HCT116 (cell line): Measurements from ENCODE around the gene INPP5F. TPM values are rescaled to one million over a fixed set of nuclear protein-coding genes. Genes with fewer than 3 reads are reported as not detected.

ENCODE experiments used
- ATAC-seq: fragments of 200-7000 bp; cut with Tn5 transposase; 2 replicates; pipeline ENCODE4 v1.9.1; 2020; ENCODE audit warnings: mild to moderate bottlenecking, moderate library complexity
- BruUV-seq: library from RNA; stranded (reverse); fragments of 400-500 nt; replicated peaks from 2 replicates; lab custom pipeline; 2021; lab: Mats Ljungman, UMichigan
- CTCF ChIA-PET: fragments of 300-600 bp; sonication (Branson Sonifier 250); formaldehyde crosslinking; loops from one replicate; lab custom pipeline; 2021; ENCODE audit warnings: antibody characterized with exemption; lab: Charles Lee
- POLR2A ChIA-PET: fragments of 300-600, 350-600 bp; sonication (Branson Sonifier 250); formaldehyde crosslinking; loops from one replicate; lab custom pipeline; 2021; ENCODE audit warnings: antibody characterized with exemption; lab: Charles Lee
- RAD21 ChIA-PET, 2 experiments: fragments of 300-600 bp; sonication (Branson Sonifier 250); formaldehyde crosslinking; loops; one replicate each; lab custom pipeline; 2023; ENCODE audit warnings: low total read pairs in 2 of 2; ENCODE audit not compliant: uncharacterized antibody in 2 of 2, unreplicated experiment in 2 of 2, low non-redundant PET in 1 of 2; lab: Charles Lee
- DNase-seq: peaks from one replicate; pipeline ENCODE4 v3.0.0-alpha.2; 2010; ENCODE audit warnings: low read depth, low spot score
- H2AFZ ChIP-seq: fragments of 200-600 bp; shearing (Covaris generic), sonication (generic); 2 replicates; pipeline ENCODE4 v1.6.1; 2017; ENCODE audit warnings: low read depth, mixed run types, mixed read lengths, antibody characterized with exemption, low read length; ENCODE audit not compliant: poor library complexity, severe bottlenecking
- H3K27ac ChIP-seq: 2 replicates; pipeline ENCODE4 v1.5.1; 2012; ENCODE audit warnings: low read depth, low read length
- H3K27me3 ChIP-seq: fragments of 200-600 bp; sonication (generic); 2 replicates; pipeline ENCODE4 v1.6.1; 2016; ENCODE audit warnings: mixed run types, low read length, mixed read lengths; ENCODE audit not compliant: insufficient read depth
- H3K36me3 ChIP-seq, 2 experiments: fragments of 200-500 bp in 1 of 2; fragments of 200-600 bp in 1 of 2; sonication (Bioruptor generic) in 1 of 2; sonication (generic) in 1 of 2; 2 replicates each; pipeline versions ENCODE4 v1.5.1 to v1.6.1; 2014 to 2016; ENCODE audit warnings: low read length in 2 of 2, inconsistent platforms in 1 of 2, mixed read lengths in 1 of 2, mixed run types in 1 of 2; ENCODE audit not compliant: insufficient read depth in 2 of 2, control insufficient read depth in 1 of 2
- H3K4me1 ChIP-seq, 2 experiments: fragments of 200-600 bp in 1 of 2; sonication (generic) in 1 of 2; 2 replicates each; pipeline versions ENCODE4 v1.5.1 to v1.6.1; 2012 to 2017; ENCODE audit warnings: low read length in 2 of 2, inconsistent platforms in 1 of 2, mild to moderate bottlenecking in 1 of 2, mixed read lengths in 1 of 2, mixed run types in 1 of 2, moderate library complexity in 1 of 2; ENCODE audit not compliant: insufficient read depth in 2 of 2, control insufficient read depth in 1 of 2
- H3K4me2 ChIP-seq: fragments of 200-600 bp; sonication (generic); 2 replicates; pipeline ENCODE4 v1.6.1; 2017; ENCODE audit warnings: mixed run types, low read length, mixed read lengths
- H3K4me3 ChIP-seq, 2 experiments: fragments of 200-600 bp in 1 of 2; sonication (generic) in 1 of 2; replicated peaks in 1 of 2; 2 replicates each; pipeline ENCODE4 v1.5.1; 2011 to 2016; ENCODE audit warnings: low read length in 2 of 2, control low read depth in 1 of 2, low read depth in 1 of 2, mild to moderate bottlenecking in 1 of 2, mixed read lengths in 1 of 2, mixed run types in 1 of 2
- H3K79me2 ChIP-seq: fragments of 200-600 bp; sonication (generic); 2 replicates; pipeline ENCODE4 v1.6.1; 2017; ENCODE audit warnings: mild to moderate bottlenecking, mixed run types, low read length, moderate library complexity, mixed read lengths; ENCODE audit not compliant: insufficient read depth
- H3K9ac ChIP-seq: fragments of 200-600 bp; sonication (generic); 2 replicates; pipeline ENCODE4 v1.6.1; 2016; ENCODE audit warnings: low read length, mixed read lengths
- H3K9me2 ChIP-seq: fragments of 200-600 bp; sonication (generic), shearing (Covaris generic); 2 replicates; pipeline ENCODE4 v1.6.1; 2017; ENCODE audit warnings: mixed run types, mild to moderate bottlenecking, moderate library complexity; ENCODE audit not compliant: insufficient read depth
- H3K9me3 ChIP-seq, 2 experiments: fragments of 200-500 bp in 1 of 2; fragments of 200-600 bp in 1 of 2; sonication (Bioruptor generic) in 1 of 2; sonication (generic) in 1 of 2; 2 replicates each; pipeline ENCODE4 v1.6.1; 2014 to 2017; ENCODE audit warnings: low read length in 2 of 2, mixed read lengths in 2 of 2, inconsistent platforms in 1 of 2, low read depth in 1 of 2, mild to moderate bottlenecking in 1 of 2, mixed run types in 1 of 2, moderate library complexity in 1 of 2; ENCODE audit not compliant: control insufficient read depth in 1 of 2, insufficient read depth in 1 of 2
- H4K20me1 ChIP-seq: fragments of 200-600 bp; sonication (generic), shearing (Covaris generic); 2 replicates; pipeline ENCODE4 v1.6.1; 2017; ENCODE audit warnings: mixed run types, mild to moderate bottlenecking, moderate library complexity; ENCODE audit not compliant: insufficient read depth
- CBX3 ChIP-seq: IDR thresholded peaks from 2 replicates; pipeline ENCODE4 v1.6.1; 2012; ENCODE audit warnings: low read depth
- EGR1 ChIP-seq: IDR thresholded peaks from 2 replicates; pipeline ENCODE4 v1.6.1; 2012; ENCODE audit warnings: low read depth
- EZH2 ChIP-seq: fragments of 200-600 bp; sonication (generic); IDR thresholded peaks from 2 replicates; pipeline ENCODE4 v1.6.1; 2017; ENCODE audit warnings: antibody characterized with exemption, mixed run types
- EZH2phosphoT487 ChIP-seq: fragments of 200-600 bp; IDR thresholded peaks from 2 replicates; pipeline ENCODE4 v1.6.1; 2018; ENCODE audit warnings: antibody characterized with exemption, borderline replicate concordance
- FOSL1 ChIP-seq: IDR thresholded peaks from 2 replicates; pipeline ENCODE4 v1.6.1; 2012; ENCODE audit warnings: low read depth
- MAX ChIP-seq: IDR thresholded peaks from 2 replicates; pipeline ENCODE4 v1.6.1; 2012
- POLR2A ChIP-seq: IDR thresholded peaks from 2 replicates; pipeline ENCODE4 v1.7.0; 2011; ENCODE audit warnings: borderline replicate concordance; ENCODE audit not compliant: insufficient read depth, insufficient read length; ENCODE audit errors: extremely low read depth
- POLR2AphosphoS5 ChIP-seq: IDR thresholded peaks from 2 replicates; pipeline ENCODE4 v1.6.1; 2011; ENCODE audit warnings: mild to moderate bottlenecking, low read depth, low read length, moderate library complexity
- SRF ChIP-seq: IDR thresholded peaks from 2 replicates; pipeline ENCODE4 v1.6.1; 2012; ENCODE audit warnings: low read depth
- TCF7L2 ChIP-seq: IDR thresholded peaks from 2 replicates; pipeline ENCODE4 v1.7.0; 2011; ENCODE audit warnings: borderline replicate concordance, inconsistent platforms; ENCODE audit not compliant: insufficient read depth, insufficient read length; ENCODE audit errors: extremely low read depth
- ZFX ChIP-seq: fragments of 450-650 bp; IDR thresholded peaks from 2 replicates; pipeline ENCODE4 v1.6.1; 2017
- ZNF274 ChIP-seq: fragments of 200-500 bp; sonication (Bioruptor generic); IDR thresholded peaks from 2 replicates; pipeline ENCODE4 v1.6.1; 2014; ENCODE audit warnings: mild to moderate bottlenecking, low read depth, low read length, inconsistent platforms
- intact Hi-C: fragments of 100-400 bp; cut with micrococcal nuclease; formaldehyde crosslinking; loops from 2 replicates; pipeline ENCODE4 v1.10.0; 2022
- total RNA-seq: library from RNA; stranded (reverse); gene quantifications from one replicate; pipeline ENCODE4 v1.2.1, GENCODE V29; 2021; ENCODE audit not compliant: unreplicated experiment
- TF ChIP-seq, protein P1 (sequence below): IDR thresholded peaks from 2 replicates; pipeline ENCODE4 v1.6.1; 2011; ENCODE audit warnings: mild to moderate bottlenecking, low read length, moderate library complexity; ENCODE audit not compliant: insufficient replicate concordance; ENCODE audit errors: extremely low read depth
- TF ChIP-seq, protein P2 (sequence below): IDR thresholded peaks from 2 replicates; pipeline ENCODE4 v1.6.1; 2012
- TF ChIP-seq, protein P3 (sequence below), 3 experiments: fragments of 200-600 bp in 1 of 3; sonication (generic) in 1 of 3; IDR thresholded peaks in 2 of 3; conservative IDR thresholded peaks in 1 of 3; 2 replicates each; pipeline ENCODE4 v1.5.1; 2012 to 2017; ENCODE audit warnings: low read depth in 2 of 3, low read length in 2 of 3, antibody characterized with exemption in 1 of 3, borderline replicate concordance in 1 of 3, control low read depth in 1 of 3, mild to moderate bottlenecking in 1 of 3, mixed read lengths in 1 of 3, mixed run types in 1 of 3, moderate library complexity in 1 of 3; ENCODE audit not compliant: insufficient read depth in 1 of 3

The INPP5F gene
- total RNA-seq, 1 experiment from 2014 or later: 21.6 TPM

DNA sequence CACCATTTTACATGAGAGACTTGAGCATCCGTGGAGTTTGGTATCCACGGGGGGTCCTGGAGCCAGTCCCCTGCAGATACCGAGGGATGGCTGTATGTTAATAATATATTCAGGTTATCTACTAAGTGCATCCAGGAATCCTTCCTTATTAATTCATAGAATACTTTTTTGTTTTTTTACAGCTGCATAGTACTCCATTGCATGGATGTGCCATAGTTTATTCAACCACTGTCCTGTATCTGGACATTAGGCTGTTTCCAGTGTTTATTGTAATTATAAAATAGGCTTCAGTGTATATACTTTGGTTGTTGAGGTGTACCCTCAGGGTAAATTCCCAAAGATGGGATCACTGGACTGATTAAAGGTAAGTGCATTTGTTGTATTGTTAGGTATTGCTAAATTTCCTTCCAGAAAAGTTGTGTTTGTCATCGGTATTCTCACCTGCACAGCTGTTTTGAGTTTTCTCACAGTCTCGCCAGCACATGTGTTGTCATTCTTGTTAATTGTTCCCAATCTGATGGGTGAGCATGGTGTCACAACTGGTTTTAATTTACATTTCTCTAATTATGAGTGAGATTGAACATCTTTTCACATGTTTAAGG, 55.1 kb downstream of the INPP5F start:
- H3K9me3 ChIP-seq: no peaks in the 10 kb centered on the region
- no peak for DNase-seq
- intact Hi-C loops: no loop called here

More for the DNA sequence above, 55.1 kb downstream of the INPP5F start:
- H2AFZ ChIP-seq: no peak overlapping the region
- no peaks in the 10 kb centered on the region for H4K20me1 ChIP-seq
- H3K9ac ChIP-seq: no peak overlapping the region
- no peaks in the 10 kb centered on the region for H3K4me1 ChIP-seq
- H3K79me2 ChIP-seq: no peaks in the 10 kb centered on the region
- BruUV-seq: no TSS peak
- H3K27ac ChIP-seq: no peak overlapping the region
- POLR2A ChIA-PET: no interaction called here
- no peak overlapping the region for H3K4me2 ChIP-seq
- H3K27me3 ChIP-seq: no peaks in the 10 kb centered on the region
- CTCF ChIA-PET: no interaction called here
- no peaks in the 10 kb centered on the region for H3K36me3 ChIP-seq
- no peak for TF ChIP-seq MAX
- no peak for TF ChIP-seq CBX3
- no peak; the same call in 1 of the 2 replicates for TF ChIP-seq SRF
- TF ChIP-seq, protein P1, sequence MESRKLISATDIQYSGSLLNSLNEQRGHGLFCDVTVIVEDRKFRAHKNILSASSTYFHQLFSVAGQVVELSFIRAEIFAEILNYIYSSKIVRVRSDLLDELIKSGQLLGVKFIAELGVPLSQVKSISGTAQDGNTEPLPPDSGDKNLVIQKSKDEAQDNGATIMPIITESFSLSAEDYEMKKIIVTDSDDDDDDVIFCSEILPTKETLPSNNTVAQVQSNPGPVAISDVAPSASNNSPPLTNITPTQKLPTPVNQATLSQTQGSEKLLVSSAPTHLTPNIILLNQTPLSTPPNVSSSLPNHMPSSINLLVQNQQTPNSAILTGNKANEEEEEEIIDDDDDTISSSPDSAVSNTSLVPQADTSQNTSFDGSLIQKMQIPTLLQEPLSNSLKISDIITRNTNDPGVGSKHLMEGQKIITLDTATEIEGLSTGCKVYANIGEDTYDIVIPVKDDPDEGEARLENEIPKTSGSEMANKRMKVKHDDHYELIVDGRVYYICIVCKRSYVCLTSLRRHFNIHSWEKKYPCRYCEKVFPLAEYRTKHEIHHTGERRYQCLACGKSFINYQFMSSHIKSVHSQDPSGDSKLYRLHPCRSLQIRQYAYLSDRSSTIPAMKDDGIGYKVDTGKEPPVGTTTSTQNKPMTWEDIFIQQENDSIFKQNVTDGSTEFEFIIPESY: no peak
- TF ChIP-seq, protein P2, sequence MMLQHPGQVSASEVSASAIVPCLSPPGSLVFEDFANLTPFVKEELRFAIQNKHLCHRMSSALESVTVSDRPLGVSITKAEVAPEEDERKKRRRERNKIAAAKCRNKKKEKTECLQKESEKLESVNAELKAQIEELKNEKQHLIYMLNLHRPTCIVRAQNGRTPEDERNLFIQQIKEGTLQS: no peak
- no peak for TF ChIP-seq TCF7L2
- no peak for TF ChIP-seq POLR2AphosphoS5
- no peak for TF ChIP-seq POLR2A
- TF ChIP-seq ZFX: no peak
- TF ChIP-seq EZH2phosphoT487: no peak
- no peak for TF ChIP-seq EZH2
- TF ChIP-seq, protein P3, sequence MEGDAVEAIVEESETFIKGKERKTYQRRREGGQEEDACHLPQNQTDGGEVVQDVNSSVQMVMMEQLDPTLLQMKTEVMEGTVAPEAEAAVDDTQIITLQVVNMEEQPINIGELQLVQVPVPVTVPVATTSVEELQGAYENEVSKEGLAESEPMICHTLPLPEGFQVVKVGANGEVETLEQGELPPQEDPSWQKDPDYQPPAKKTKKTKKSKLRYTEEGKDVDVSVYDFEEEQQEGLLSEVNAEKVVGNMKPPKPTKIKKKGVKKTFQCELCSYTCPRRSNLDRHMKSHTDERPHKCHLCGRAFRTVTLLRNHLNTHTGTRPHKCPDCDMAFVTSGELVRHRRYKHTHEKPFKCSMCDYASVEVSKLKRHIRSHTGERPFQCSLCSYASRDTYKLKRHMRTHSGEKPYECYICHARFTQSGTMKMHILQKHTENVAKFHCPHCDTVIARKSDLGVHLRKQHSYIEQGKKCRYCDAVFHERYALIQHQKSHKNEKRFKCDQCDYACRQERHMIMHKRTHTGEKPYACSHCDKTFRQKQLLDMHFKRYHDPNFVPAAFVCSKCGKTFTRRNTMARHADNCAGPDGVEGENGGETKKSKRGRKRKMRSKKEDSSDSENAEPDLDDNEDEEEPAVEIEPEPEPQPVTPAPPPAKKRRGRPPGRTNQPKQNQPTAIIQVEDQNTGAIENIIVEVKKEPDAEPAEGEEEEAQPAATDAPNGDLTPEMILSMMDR (IDR thresholded peaks at IDR 0.05 in 2 of 3, conservative IDR thresholded peaks at IDR 0.05 in 1 of 3; ENCODE audit: borderline replicate concordance in 1 of 3, insufficient read depth in 1 of 3, low read depth in 2 of 3, low read length in 2 of 3): no peak
- no peak for TF ChIP-seq ZNF274
- no peak for TF ChIP-seq EGR1
- no peak for TF ChIP-seq FOSL1
- no peak overlapping the region for H3K4me3 ChIP-seq
- RAD21 ChIA-PET: no interaction called here
- no peaks in the 10 kb centered on the region for H3K9me2 ChIP-seq
- no peak for ATAC-seq
